NCI-H2196 treated with DMSO at 0.1 percent for 48 hours (cell line): ENCODE data around the gene CC2D2B.

Experiments
- DNase-seq: peaks from one replicate; lab custom pipeline; 2025; ENCODE audit not compliant: unreplicated experiment; lab: John Stamatoyannopoulos, UW

Gene CC2D2B

GRCh38 chr10:96073722-96074121 is 165.9 kb downstream of the CC2D2B start:
- DNase-seq, result no peak

GRCh38 chr10:96074776-96075175 is 167.0 kb downstream of the CC2D2B start:
- no peak for DNase-seq

- DNase-seq, result no peak
Observed at GRCh38 chr10:96075977-96076376, 168.2 kb downstream of the CC2D2B start.

GRCh38 chr10:96077156-96077555 is 169.4 kb downstream of the CC2D2B start:
- DNase-seq, result no peak

- no peak for DNase-seq
Observed at GRCh38 chr10:96082153-96082552, 174.4 kb downstream of the CC2D2B start.
